ENCODE measurements around the gene NDUFB10.
A peak's percentile ranks its signal among the peaks of the same experiment; 100 is the strongest.

NDUFB10 gene

GRCh38 chr16:1973461-1974156, 14.3 kb downstream of the NDUFB10 start:
- DNase-seq: no peak

GRCh38 chr16:1974157-1975070, 15.1 kb downstream of the NDUFB10 start:
- no peak for DNase-seq

- DNase-seq: no peak
Observed at GRCh38 chr16:1975432-1976215, 16.3 kb downstream of the NDUFB10 start.

- DNase-seq: no peak
Observed at GRCh38 chr16:1976216-1976520, 16.8 kb downstream of the NDUFB10 start.

GRCh38 chr16:1976951-1977874, 17.9 kb downstream of the NDUFB10 start:
- DNase-seq: no peak

- no peak for DNase-seq
Observed at GRCh38 chr16:1977875-1978268, 18.5 kb downstream of the NDUFB10 start.

GRCh38 chr16:1978476-1979120, 19.3 kb downstream of the NDUFB10 start:
- DNase-seq: no peak

- no peak for DNase-seq
Observed at GRCh38 chr16:1979271-1980029, 20.1 kb downstream of the NDUFB10 start.

- no peak for DNase-seq
Observed at GRCh38 chr16:1980030-1980769, 20.9 kb downstream of the NDUFB10 start.

- no peak for DNase-seq
Observed at GRCh38 chr16:1980770-1981087, 21.4 kb downstream of the NDUFB10 start.

- DNase-seq: no peak
Observed at GRCh38 chr16:1981398-1981836, 22.1 kb downstream of the NDUFB10 start, which contains the start of gene NOXO1. NOXO1 (minus strand) TSS chr16:1981469; CDS start chr16:1981179, 290 bp downstream.

GRCh38 chr16:1982013-1982433, 22.7 kb downstream of the NDUFB10 start:
- no peak for DNase-seq

- no peak for DNase-seq
Observed at GRCh38 chr16:1982991-1983543, 23.7 kb downstream of the NDUFB10 start.

GRCh38 chr16:1983544-1984346, 24.4 kb downstream of the NDUFB10 start, which contains the start of gene GFER:
GFER (plus strand) TSS chr16:1984193; CDS start chr16:1984219, 26 bp downstream.
- DNase-seq: peak; percentile 83

- no peak for DNase-seq
Observed at GRCh38 chr16:1984347-1985225, 25.2 kb downstream of the NDUFB10 start.

- no peak for DNase-seq
Observed at GRCh38 chr16:1985466-1986150, 26.3 kb downstream of the NDUFB10 start.

- DNase-seq: no peak
Observed at GRCh38 chr16:1987198-1987597, 27.9 kb downstream of the NDUFB10 start.

Data from CD4-positive, alpha-beta T cell treated with Interferon gamma for 1 hour (primary cell).